Brain microvascular endothelial cell (primary cell): Measurements from ENCODE around the gene KCNMA1.
A peak's percentile ranks its signal among the peaks of the same experiment; 100 is the strongest.

Experiments used
- DNase-seq: peaks from one replicate; pipeline ENCODE4 v3.0.0-alpha.2; 2020
- H3K27ac ChIP-seq: fragments of 250-450 bp; sonication (Bioruptor Pico); 2 replicates; pipeline ENCODE4 v1.5.1; 2020; ENCODE audit warnings: mild to moderate bottlenecking, moderate library complexity
- H3K27me3 ChIP-seq: fragments of 250-450 bp; sonication (Bioruptor Pico); replicated peaks from 2 replicates; pipeline ENCODE4 v1.5.1; 2020; ENCODE audit warnings: mild to moderate bottlenecking
- H3K36me3 ChIP-seq: fragments of 250-450 bp; sonication (Bioruptor Pico); replicated peaks from 2 replicates; pipeline ENCODE4 v1.5.1; 2020; ENCODE audit warnings: mild to moderate bottlenecking
- H3K4me3 ChIP-seq: 2 replicates; pipeline ENCODE4 v1.5.1; 2011; ENCODE audit warnings: low read depth, mild to moderate bottlenecking, control low read depth, low read length, moderate library complexity
- CTCF ChIP-seq: IDR thresholded peaks from 2 replicates; pipeline ENCODE4 v1.5.1; 2011; ENCODE audit warnings: low read depth, mild to moderate bottlenecking, moderate library complexity, low read length, control low read depth, inconsistent platforms; ENCODE audit errors: missing control alignments
- in situ Hi-C: cut with HindIII; loops from 2 replicates; pipeline ENCODE4 v1.10.0; 2017; ENCODE audit warnings: low sequenced_read_pairs, low pct_ligation_motif_present

KCNMA1 gene

GRCh38 chr10:77386365-77386764 lies 251.2 kb downstream of the KCNMA1 start:
- peak overlapping the region; percentile 72 for H3K27ac ChIP-seq
- DNase-seq = no peak
- no peaks in the 10 kb centered on the region for H3K27me3 ChIP-seq
- no peaks in the 10 kb centered on the region for H3K36me3 ChIP-seq
- in situ Hi-C loops = no loop called here
- no peak for TF ChIP-seq CTCF
- H3K4me3 ChIP-seq = no peak overlapping the region

GRCh38 chr10:77385315-77385714 lies 252.3 kb downstream of the KCNMA1 start:
- Histone ChIP-seq H3K27ac (no peak overlapping the region), H3K27me3 (no peaks in the 10 kb centered on the region), H3K36me3 (no peaks in the 10 kb centered on the region), H3K4me3 (no peak overlapping the region)
- in situ Hi-C loops = no loop called here
- TF ChIP-seq CTCF = no peak
- no peak for DNase-seq

- Histone ChIP-seq H3K36me3 (no peaks in the 10 kb centered on the region), H3K27me3 (no peaks in the 10 kb centered on the region), H3K4me3 (no peak overlapping the region), H3K27ac (peak overlapping the region; percentile 48)
- in situ Hi-C loops = no loop called here
- no peak for TF ChIP-seq CTCF
- DNase-seq = peak; percentile 79
Measured at GRCh38 chr10:77383861-77384553, 253.6 kb downstream of the KCNMA1 start.

GRCh38 chr10:77381750-77382149 lies 255.9 kb downstream of the KCNMA1 start:
- in situ Hi-C loops = no loop called here
- no peak overlapping the region for H3K4me3 ChIP-seq
- H3K27ac ChIP-seq = no peak overlapping the region
- no peaks in the 10 kb centered on the region for H3K27me3 ChIP-seq
- TF ChIP-seq CTCF = no peak
- H3K36me3 ChIP-seq = no peaks in the 10 kb centered on the region
- no peak for DNase-seq

GRCh38 chr10:77380723-77381122 lies 256.9 kb downstream of the KCNMA1 start:
- in situ Hi-C loops = no loop called here
- no peak for DNase-seq
- H3K36me3 ChIP-seq = no peaks in the 10 kb centered on the region
- H3K27ac ChIP-seq = no peak overlapping the region
- no peak for TF ChIP-seq CTCF
- H3K27me3 ChIP-seq = no peaks in the 10 kb centered on the region
- H3K4me3 ChIP-seq = no peak overlapping the region

GRCh38 chr10:77380191-77380590 lies 257.4 kb downstream of the KCNMA1 start:
- in situ Hi-C loops = no loop called here
- no peak for DNase-seq
- Histone ChIP-seq H3K27ac (no peak overlapping the region), H3K36me3 (no peaks in the 10 kb centered on the region), H3K4me3 (no peak overlapping the region), H3K27me3 (no peaks in the 10 kb centered on the region)
- no peak for TF ChIP-seq CTCF
